PFSK-1 (cell line): ENCODE results near the gene PLCD1.

Source experiments
- FOXP2 ChIP-seq: optimal IDR thresholded peaks from 2 replicates; pipeline ENCODE3; 2011; ENCODE audit warnings: borderline replicate concordance, control low read depth, inconsistent platforms; ENCODE audit not compliant: insufficient read depth; ENCODE audit errors: extremely low read length, extremely low read depth
- POLR2AphosphoS5 ChIP-seq: IDR thresholded peaks from 2 replicates; pipeline ENCODE4 v1.6.1; 2012; ENCODE audit warnings: low read depth, mild to moderate bottlenecking, control low read depth, low read length, moderate library complexity
- TAF1 ChIP-seq: IDR thresholded peaks from 2 replicates; pipeline ENCODE4 v1.6.1; 2012; ENCODE audit warnings: low read length, control low read depth, borderline replicate concordance; ENCODE audit not compliant: insufficient read depth

- no peak for TF ChIP-seq TAF1
- no peak for TF ChIP-seq POLR2AphosphoS5
- TF ChIP-seq FOXP2 = no peak
Observed at GRCh38 chr3:38000965-38001455, 28.4 kb downstream of the PLCD1 start.
